ENCODE data around the gene HBS1L.

The HBS1L gene

GRCh38 chr6:135033238-135033637 lies 21.4 kb downstream of the HBS1L start:
- no peak for DNase-seq

GRCh38 chr6:135030532-135031178 lies 24.0 kb downstream of the HBS1L start:
- DNase-seq: peak; percentile 11

- DNase-seq: no peak
Measured at GRCh38 chr6:135030056-135030473, 24.6 kb downstream of the HBS1L start.

GRCh38 chr6:135025775-135026174 lies 28.8 kb downstream of the HBS1L start:
- DNase-seq: no peak

- no peak for DNase-seq
Measured at GRCh38 chr6:135025175-135025574, 29.4 kb downstream of the HBS1L start.

GRCh38 chr6:135022050-135022697 lies 32.4 kb downstream of the HBS1L start:
- DNase-seq: no peak

GRCh38 chr6:135021310-135022049 lies 33.1 kb downstream of the HBS1L start:
- no peak for DNase-seq

GRCh38 chr6:135018941-135019340 lies 35.7 kb downstream of the HBS1L start:
- DNase-seq: no peak

- DNase-seq: no peak
Measured at GRCh38 chr6:135018052-135018451, 36.6 kb downstream of the HBS1L start.

GRCh38 chr6:135014353-135014832 lies 40.2 kb downstream of the HBS1L start:
- no peak for DNase-seq

- no peak for DNase-seq
Measured at GRCh38 chr6:135013211-135013610, 41.4 kb downstream of the HBS1L start.

GRCh38 chr6:135012764-135013163 lies 41.9 kb downstream of the HBS1L start:
- DNase-seq: peak; percentile 65

- no peak for DNase-seq
Measured at GRCh38 chr6:135012349-135012748, 42.3 kb downstream of the HBS1L start.

- no peak for DNase-seq
Measured at GRCh38 chr6:135008941-135009290, 45.7 kb downstream of the HBS1L start.

- DNase-seq: no peak
Measured at GRCh38 chr6:135008072-135008940, 46.3 kb downstream of the HBS1L start.

GRCh38 chr6:135006386-135006914 lies 48.2 kb downstream of the HBS1L start:
- no peak for DNase-seq

- no peak for DNase-seq
Measured at GRCh38 chr6:135004399-135004798, 50.2 kb downstream of the HBS1L start.

GRCh38 chr6:135002974-135003703 lies 51.5 kb downstream of the HBS1L start:
- DNase-seq: no peak

GRCh38 chr6:135002229-135002844 lies 52.3 kb downstream of the HBS1L start:
- peak; percentile 5 for DNase-seq

- DNase-seq: no peak
Measured at GRCh38 chr6:134999107-134999506, 55.5 kb downstream of the HBS1L start.

All from fibroblast of skin of right quadriceps (primary cell).